Measurements from ENCODE around the gene REELD1. TPM values are rescaled to one million over a fixed set of nuclear protein-coding genes. Genes with fewer than 3 reads are reported as not detected.

Gene REELD1
- total and polyA plus RNA-seq, 10 of the 15 experiments (the other 5 are each of a cell fraction or from before 2014, with no cell fraction given) = 0.11 to 3.9 (median 0.62) TPM

DNA sequence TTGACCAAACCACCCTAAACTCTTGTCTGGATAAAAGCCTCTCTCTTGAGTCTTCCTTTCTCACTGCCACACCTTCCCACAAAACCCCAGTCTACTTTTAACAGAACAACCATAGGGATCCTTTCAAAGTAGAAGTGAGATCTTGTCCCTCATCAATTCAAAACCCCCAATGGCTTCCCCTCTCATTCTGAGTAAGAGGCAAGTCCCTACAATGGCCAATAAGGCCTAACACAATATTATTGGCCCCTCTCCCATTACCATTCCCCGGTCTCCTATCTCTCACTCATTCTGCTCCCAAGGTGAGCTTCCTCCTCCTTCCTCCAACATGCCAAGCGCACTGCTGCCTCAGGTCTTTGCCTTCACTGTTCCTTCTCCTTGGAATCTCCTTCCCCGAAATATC, 57.1 kb downstream of the REELD1 start (continued):
- TF ChIP-seq NR2F1 (conservative IDR thresholded peaks at IDR 0.05) (no peak), ZNF217 (IDR thresholded peaks at IDR 0.05) (no peak), HCFC1 (IDR thresholded peaks at IDR 0.05; ENCODE audit: low read length) (no peak), LARP7 (IDR thresholded peaks at IDR 0.05) (no peak), FOXK2 (IDR thresholded peaks at IDR 0.05) (no peak), RAD51 (IDR thresholded peaks at IDR 0.05) (no peak), BACH1 (IDR thresholded peaks at IDR 0.05; ENCODE audit: borderline replicate concordance) (no peak), EGR1 (IDR thresholded peaks at IDR 0.05; ENCODE audit: borderline replicate concordance in 1 of 2, low read depth in 2 of 2, low read length in 2 of 2) (0 out of 3 replicates have a peak, but pooled peaks of 1 of the 2 experiments have one; percentile 10), TCF12 (IDR thresholded peaks at IDR 0.05; ENCODE audit: low read depth, low read length) (no peak), SPI1 (IDR thresholded peaks at IDR 0.05; ENCODE audit: borderline replicate concordance, insufficient read depth, low read depth, low read length) (peak; percentile 72; the same call in 1 of the 2 replicates), PML (IDR thresholded peaks at IDR 0.05; ENCODE audit: low read length) (no peak), NR2C1 (IDR thresholded peaks at IDR 0.05) (no peak), SIX5 (IDR thresholded peaks at IDR 0.05; ENCODE audit: low read depth, low read length, severe bottlenecking) (no peak), SRF (IDR thresholded peaks at IDR 0.05; ENCODE audit: low read depth in 2 of 2, low read length in 2 of 2) (no peak), SMAD5 (IDR thresholded peaks at IDR 0.05; ENCODE audit: low read depth) (no peak), NFXL1 (IDR thresholded peaks at IDR 0.05; ENCODE audit: borderline replicate concordance) (no peak), RBBP5 (conservative IDR thresholded peaks at IDR 0.05) (no peak)
- TF ChIP-seq, protein P1, sequence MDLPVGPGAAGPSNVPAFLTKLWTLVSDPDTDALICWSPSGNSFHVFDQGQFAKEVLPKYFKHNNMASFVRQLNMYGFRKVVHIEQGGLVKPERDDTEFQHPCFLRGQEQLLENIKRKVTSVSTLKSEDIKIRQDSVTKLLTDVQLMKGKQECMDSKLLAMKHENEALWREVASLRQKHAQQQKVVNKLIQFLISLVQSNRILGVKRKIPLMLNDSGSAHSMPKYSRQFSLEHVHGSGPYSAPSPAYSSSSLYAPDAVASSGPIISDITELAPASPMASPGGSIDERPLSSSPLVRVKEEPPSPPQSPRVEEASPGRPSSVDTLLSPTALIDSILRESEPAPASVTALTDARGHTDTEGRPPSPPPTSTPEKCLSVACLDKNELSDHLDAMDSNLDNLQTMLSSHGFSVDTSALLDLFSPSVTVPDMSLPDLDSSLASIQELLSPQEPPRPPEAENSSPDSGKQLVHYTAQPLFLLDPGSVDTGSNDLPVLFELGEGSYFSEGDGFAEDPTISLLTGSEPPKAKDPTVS (IDR thresholded peaks at IDR 0.05; ENCODE audit: low read depth, low read length) = no peak
- TF ChIP-seq, protein P2, sequence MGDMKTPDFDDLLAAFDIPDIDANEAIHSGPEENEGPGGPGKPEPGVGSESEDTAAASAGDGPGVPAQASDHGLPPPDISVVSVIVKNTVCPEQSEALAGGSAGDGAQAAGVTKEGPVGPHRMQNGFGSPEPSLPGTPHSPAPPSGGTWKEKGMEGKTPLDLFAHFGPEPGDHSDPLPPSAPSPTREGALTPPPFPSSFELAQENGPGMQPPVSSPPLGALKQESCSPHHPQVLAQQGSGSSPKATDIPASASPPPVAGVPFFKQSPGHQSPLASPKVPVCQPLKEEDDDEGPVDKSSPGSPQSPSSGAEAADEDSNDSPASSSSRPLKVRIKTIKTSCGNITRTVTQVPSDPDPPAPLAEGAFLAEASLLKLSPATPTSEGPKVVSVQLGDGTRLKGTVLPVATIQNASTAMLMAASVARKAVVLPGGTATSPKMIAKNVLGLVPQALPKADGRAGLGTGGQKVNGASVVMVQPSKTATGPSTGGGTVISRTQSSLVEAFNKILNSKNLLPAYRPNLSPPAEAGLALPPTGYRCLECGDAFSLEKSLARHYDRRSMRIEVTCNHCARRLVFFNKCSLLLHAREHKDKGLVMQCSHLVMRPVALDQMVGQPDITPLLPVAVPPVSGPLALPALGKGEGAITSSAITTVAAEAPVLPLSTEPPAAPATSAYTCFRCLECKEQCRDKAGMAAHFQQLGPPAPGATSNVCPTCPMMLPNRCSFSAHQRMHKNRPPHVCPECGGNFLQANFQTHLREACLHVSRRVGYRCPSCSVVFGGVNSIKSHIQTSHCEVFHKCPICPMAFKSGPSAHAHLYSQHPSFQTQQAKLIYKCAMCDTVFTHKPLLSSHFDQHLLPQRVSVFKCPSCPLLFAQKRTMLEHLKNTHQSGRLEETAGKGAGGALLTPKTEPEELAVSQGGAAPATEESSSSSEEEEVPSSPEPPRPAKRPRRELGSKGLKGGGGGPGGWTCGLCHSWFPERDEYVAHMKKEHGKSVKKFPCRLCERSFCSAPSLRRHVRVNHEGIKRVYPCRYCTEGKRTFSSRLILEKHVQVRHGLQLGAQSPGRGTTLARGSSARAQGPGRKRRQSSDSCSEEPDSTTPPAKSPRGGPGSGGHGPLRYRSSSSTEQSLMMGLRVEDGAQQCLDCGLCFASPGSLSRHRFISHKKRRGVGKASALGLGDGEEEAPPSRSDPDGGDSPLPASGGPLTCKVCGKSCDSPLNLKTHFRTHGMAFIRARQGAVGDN (IDR thresholded peaks at IDR 0.05) = 0 out of 2 replicates have a peak, but pooled peaks have one; percentile 40
- TF ChIP-seq, protein P3, sequence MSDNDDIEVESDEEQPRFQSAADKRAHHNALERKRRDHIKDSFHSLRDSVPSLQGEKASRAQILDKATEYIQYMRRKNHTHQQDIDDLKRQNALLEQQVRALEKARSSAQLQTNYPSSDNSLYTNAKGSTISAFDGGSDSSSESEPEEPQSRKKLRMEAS (IDR thresholded peaks at IDR 0.05; ENCODE audit: low read depth, low read length) = no peak
- TF ChIP-seq, protein P4, sequence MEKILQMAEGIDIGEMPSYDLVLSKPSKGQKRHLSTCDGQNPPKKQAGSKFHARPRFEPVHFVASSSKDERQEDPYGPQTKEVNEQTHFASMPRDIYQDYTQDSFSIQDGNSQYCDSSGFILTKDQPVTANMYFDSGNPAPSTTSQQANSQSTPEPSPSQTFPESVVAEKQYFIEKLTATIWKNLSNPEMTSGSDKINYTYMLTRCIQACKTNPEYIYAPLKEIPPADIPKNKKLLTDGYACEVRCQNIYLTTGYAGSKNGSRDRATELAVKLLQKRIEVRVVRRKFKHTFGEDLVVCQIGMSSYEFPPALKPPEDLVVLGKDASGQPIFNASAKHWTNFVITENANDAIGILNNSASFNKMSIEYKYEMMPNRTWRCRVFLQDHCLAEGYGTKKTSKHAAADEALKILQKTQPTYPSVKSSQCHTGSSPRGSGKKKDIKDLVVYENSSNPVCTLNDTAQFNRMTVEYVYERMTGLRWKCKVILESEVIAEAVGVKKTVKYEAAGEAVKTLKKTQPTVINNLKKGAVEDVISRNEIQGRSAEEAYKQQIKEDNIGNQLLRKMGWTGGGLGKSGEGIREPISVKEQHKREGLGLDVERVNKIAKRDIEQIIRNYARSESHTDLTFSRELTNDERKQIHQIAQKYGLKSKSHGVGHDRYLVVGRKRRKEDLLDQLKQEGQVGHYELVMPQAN (conservative IDR thresholded peaks at IDR 0.05) = no peak; the same call in 1 of the 2 replicates
- TF ChIP-seq, protein P5, sequence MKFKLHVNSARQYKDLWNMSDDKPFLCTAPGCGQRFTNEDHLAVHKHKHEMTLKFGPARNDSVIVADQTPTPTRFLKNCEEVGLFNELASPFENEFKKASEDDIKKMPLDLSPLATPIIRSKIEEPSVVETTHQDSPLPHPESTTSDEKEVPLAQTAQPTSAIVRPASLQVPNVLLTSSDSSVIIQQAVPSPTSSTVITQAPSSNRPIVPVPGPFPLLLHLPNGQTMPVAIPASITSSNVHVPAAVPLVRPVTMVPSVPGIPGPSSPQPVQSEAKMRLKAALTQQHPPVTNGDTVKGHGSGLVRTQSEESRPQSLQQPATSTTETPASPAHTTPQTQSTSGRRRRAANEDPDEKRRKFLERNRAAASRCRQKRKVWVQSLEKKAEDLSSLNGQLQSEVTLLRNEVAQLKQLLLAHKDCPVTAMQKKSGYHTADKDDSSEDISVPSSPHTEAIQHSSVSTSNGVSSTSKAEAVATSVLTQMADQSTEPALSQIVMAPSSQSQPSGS (IDR thresholded peaks at IDR 0.05; ENCODE audit: low read length) = peak; percentile 50; the same call in 1 of the 2 replicates
